GM19397 (cell line): ENCODE results near the gene AUTS2.

Source experiments
- ATAC-seq: cut with Tn5 transposase; IDR thresholded peaks from one replicate; pipeline ENCODE4 v1.9.1; 2021; ENCODE audit warnings: mild to moderate bottlenecking, moderate library complexity; ENCODE audit not compliant: unreplicated experiment

AUTS2 gene

DNA sequence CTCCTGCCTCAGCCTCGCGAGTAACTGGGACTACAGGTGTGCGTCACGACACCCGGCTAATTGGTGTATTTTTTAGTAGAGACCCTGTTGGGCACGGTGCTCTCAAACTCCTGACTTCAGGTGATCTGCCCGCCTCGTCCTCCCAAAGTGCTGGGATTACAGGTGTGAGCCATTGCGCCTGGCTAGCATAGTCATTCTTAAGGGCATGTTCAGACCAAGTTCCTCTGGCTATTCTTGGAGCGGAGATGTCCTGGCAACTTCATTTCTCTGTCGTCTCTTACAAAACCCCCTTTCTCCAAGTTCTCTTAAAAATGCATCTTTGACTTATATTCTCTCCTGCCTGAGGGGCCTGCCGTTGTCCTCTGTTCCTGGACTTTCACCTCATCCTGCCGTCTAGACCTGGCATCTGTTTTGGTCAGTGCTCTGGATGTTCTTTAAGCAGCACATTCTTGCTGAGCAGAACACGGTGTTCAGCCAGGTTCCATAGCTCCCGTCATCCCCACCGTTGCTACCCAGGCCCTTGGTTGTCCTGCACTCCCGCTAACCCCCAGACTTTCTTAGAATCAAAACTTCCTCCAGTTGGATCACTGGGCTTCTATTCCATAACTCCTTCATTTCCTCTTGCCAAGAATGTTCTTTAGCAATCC lies 1023.8 kb downstream of the AUTS2 start:
- ATAC-seq, result no peak

DNA sequence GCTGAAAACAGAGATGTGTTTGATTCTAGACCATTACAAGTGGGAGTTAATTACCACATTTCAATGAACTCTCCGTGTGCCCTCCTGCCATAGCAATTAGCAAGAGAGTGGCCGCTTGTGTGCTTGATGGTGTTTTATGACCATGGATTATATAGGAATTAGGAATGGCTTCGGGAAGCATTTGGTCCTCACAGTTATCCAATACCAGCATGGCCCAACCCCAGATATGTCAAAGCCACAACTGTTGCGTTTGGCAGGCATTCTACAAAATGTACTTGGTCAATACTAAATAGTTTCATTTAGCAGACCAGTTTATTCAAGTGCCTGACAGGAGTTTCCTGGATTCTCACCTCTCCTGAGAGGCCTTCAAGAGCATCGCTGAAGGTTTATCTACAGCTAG lies 1024.7 kb downstream of the AUTS2 start:
- no peak for ATAC-seq

- ATAC-seq, result no peak
Observed at GRCh38 chr7:70624500-70625103, 1026.3 kb downstream of the AUTS2 start.

DNA sequence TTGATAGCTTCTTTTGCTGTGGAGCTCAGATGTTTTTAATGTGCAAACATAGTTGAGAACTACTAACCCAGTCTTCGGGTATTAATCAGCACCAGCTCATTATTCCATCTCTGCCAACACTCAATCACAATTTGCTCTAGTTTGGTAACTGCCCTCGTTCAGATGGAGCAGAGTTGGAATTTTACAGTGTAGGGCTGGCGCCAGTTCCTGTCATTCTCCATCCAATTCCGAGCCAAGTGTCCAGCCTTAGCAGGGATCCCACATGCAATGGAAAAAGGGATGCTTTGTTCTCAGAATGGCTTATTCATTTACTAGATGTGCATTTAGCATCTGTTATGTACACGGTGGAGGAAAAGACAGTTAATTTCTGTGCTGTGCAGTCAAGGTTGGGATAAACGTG lies 1029.2 kb downstream of the AUTS2 start:
- ATAC-seq, result no peak

GRCh38 chr7:70630440-70630817 lies 1032.2 kb downstream of the AUTS2 start:
- no peak for ATAC-seq

- ATAC-seq, result no peak
Observed at GRCh38 chr7:70630818-70631457, 1032.7 kb downstream of the AUTS2 start.

GRCh38 chr7:70631718-70632117 lies 1033.4 kb downstream of the AUTS2 start:
- no peak for ATAC-seq

- no peak for ATAC-seq
Observed at GRCh38 chr7:70632400-70632799, 1034.1 kb downstream of the AUTS2 start.

DNA sequence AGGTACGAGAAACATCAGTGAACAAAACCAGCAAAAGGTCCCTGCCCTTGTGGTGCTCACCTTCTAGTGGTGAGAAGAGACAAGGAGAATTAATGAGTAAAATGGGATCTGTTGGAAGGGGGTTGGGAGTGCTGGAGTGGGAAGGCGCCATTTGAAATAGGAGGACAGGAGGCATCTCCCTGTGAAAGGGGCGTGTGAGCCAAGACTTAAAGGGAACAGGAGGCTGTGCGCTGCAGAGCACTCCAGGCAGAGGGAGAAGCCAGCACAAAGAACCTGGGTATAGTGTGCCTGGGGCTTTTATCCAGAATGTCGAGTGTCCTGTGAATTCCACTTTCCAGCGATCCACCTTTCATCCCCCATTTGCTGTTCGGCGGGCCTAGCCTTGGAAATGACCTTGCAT lies 1035.8 kb downstream of the AUTS2 start:
- ATAC-seq, result no peak

- ATAC-seq, result no peak
Observed at GRCh38 chr7:70634610-70635068, 1036.4 kb downstream of the AUTS2 start.

DNA sequence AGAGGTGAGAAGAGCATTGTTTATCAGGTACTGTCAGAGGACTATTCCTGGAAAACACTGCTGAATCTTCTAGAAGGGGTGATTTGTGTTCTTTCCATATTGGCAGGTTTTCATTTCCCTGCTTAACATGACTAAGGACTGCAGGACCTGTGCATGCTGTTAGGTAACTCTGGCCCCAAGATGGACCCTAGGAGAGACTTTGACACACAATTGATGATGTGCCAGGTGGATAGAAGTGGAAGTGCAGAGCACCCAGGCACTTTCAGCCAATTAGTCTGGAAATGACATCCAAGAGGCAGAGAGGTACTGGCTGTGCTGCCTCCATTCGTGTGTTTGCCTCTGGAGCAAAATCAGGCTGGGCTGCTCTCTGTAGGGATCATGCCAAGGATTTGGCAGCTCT lies 1037.4 kb downstream of the AUTS2 start:
- no peak for ATAC-seq

GRCh38 chr7:70636169-70636568 lies 1037.9 kb downstream of the AUTS2 start:
- ATAC-seq, result no peak

DNA sequence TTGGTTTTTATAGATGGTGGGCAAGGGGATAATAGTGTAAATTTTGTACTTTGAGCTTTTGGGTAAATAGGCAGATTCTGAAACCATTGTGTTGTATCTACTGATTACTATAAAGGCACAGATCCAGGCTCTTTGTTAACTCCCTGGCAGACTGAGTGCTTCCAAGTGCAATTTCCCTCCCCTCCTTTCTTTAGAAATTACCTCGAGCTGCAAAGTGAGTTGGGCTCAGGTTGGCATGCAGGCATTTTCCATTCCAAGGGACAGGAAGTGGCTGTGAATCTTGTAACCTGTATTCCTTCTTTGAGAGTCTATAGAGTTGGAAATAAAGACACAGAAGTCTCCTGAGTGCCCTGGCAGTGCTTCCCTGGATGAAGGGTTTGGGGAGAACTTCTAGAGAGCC lies 1039.5 kb downstream of the AUTS2 start:
- ATAC-seq, result no peak

DNA sequence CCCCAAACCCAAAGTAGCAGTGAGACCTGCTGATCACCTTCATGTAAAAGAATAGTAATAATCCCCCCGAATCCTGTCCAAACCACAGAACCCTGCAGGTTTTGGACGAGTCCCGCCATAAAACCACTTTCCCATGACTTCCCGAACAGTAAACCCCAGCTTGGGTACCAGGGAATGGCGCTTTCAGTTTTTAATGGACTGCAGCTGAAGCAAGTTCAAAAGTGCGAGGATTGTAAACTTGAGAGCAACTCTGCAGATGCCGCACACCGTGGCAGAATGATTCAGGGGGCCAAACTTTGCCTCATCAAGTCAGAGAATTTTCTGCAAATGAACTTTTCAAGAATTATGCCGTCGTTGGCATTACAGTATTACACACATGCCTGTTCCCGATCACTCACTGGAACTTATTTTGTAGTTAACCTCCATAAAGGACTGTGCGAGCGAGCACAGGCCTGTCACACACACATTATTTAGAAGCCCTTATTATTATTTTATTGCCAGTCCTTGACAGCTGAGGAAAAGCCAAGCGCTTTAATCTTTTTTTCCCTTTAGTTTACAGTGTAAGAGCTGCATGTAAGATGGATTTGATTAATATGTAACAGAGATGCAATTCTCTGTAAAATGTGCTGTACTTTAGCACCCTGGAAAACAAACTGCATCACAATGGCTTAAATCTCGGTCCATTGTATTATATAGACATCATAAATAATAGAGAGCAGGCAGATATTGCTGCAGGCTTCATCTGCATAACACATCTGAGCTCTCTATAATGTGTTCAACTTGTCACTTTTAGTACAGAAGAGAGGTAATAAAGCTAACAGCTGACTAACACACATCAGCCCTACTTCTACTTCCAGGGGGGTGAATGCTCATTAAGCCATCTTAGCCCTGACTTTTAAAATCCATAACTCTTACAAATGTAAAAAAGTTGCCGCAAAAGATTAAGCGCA lies 1040.2 kb downstream of the AUTS2 start:
- ATAC-seq, result no peak

- ATAC-seq, result no peak
Observed at GRCh38 chr7:70640266-70640833, 1042.1 kb downstream of the AUTS2 start.

GRCh38 chr7:70641882-70642281 lies 1043.6 kb downstream of the AUTS2 start:
- no peak for ATAC-seq

DNA sequence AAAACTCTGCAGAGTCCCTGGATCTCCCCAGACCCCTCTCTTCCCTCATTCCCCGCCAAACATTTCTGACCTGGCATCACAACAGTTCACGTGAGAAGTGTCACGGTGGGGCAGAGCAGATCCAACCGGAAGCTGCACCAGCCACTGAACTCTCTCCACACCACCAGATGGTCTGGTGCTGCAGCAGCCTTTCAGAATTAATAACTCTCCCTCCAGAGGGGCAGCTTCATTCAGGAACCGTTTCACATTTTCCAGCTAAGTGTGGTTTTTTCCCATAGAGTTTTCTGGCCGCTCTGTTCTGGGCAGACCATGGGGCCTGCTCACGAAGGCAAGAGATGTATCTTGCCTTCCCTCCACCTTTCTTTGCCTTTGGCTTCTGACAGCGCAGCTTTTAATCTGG lies 1047.0 kb downstream of the AUTS2 start:
- no peak for ATAC-seq

DNA sequence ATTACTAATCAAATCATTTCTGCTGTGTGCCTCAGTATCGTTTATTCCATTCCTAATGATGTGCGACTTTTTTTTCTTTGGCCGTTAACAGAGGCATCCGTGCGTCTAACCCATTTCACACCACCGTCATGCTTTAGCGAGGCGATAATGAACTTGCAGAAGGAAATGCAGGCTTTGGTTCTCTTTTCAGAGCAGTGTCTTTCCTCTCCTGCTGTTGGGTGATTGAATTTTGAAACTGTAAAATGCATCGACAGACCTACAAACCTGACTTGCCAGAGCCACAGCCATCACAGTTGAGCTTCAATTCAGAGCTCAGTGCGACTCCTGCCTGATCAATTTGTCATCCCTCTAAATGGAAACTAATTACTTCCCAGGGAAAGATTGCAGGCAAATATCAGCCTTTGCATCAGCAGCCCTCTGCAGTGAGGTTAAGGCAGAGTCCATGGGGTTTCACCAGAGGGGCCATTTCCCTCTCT lies 1047.6 kb downstream of the AUTS2 start:
- ATAC-seq, result no peak

GRCh38 chr7:70646536-70647248 lies 1048.4 kb downstream of the AUTS2 start:
- no peak for ATAC-seq

DNA sequence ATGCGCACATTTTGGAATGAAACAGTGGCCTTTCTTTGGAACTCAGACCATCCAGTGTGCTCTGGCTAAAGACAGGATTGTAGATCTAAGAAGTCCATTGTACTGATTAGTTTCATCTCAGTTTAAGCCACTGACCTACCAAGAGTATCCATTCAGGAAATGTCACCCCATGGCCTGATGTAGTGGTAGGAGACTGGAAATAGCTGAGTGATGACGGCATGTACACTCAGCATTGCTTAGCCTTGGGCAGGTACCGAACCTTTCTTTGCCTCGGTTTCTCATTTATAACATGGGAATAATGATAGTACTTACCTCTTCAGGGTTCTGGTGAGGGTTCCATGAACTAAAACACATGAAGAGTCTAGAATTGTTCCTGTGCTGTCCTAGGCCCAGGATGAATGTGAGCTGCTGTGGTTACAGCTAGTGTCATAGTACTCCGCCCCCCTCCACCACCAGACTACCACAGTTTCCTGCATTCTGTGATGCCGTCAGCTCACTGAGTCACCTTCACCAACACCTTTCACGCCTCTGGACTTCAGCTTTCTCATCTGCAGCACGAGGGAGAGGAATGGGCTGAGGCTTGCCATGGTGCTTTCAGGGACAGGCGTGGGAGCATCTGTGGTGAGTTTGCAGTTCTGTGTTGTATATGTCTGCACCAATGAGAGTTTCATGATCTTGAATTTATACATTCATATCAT lies 1049.7 kb downstream of the AUTS2 start:
- ATAC-seq, result peak; percentile 76
